Activated CD4-positive, alpha-beta T cell treated with anti-CD3 and anti-CD28 coated beads, Interleukin-2, Interleukin-4, amounts not matched to agents 100 ng/mL and 50 ng/mL, durations not matched to agents 16 hours and 8 hours (primary cell): ENCODE results near the gene RPS2.

Experiments used
- DNase-seq: peaks from one replicate; pipeline ENCODE4 v3.0.0-alpha.2; 2020; ENCODE audit warnings: low spot score

Gene RPS2

DNA sequence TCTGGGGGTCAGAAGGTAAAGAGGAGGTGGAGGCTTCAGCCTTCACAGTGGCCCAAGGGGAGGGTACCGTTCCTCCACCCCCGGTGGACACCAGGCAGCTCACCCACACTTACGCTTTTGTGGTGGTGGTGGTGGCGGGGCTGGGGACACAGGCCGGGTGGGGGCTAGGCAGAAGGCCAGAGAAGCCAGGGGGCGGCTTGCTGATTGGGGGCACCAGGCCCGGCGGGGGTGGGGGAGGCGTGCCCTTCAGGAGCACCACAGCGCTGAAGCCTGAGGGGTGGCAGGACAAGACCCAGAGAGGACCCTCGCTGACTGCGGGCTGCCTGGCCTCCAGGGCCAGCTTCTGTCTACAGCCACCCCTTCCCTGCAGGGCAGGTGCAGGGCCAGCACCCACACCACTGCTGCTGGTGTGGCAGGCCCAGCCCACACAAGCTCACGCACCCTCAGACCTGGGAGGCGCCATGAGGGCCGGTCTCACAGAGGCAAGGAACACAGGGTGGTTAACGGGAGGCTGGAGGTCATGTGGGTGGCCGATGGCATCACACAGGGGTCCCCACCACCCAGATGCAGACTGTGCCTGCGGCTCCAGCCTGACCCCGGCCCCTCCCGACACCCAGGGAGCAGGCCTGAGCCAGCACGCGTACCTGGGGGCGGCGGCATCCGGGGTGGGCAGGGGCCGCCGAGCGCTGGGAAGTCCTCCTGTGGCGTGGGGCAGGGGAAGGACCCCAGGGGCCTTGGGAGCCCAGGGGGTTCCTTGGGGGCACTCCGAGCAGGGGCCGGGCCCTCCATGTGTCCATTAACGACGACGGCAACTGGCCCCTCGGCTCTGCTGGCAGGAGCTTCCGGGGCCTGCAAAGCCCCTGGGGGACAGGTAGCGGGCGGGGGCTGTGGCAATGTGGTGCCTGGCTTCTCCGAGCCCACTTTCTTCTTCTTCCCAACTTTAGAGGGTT, 34.5 kb upstream of the RPS2 start:
- DNase-seq, result no peak

DNA sequence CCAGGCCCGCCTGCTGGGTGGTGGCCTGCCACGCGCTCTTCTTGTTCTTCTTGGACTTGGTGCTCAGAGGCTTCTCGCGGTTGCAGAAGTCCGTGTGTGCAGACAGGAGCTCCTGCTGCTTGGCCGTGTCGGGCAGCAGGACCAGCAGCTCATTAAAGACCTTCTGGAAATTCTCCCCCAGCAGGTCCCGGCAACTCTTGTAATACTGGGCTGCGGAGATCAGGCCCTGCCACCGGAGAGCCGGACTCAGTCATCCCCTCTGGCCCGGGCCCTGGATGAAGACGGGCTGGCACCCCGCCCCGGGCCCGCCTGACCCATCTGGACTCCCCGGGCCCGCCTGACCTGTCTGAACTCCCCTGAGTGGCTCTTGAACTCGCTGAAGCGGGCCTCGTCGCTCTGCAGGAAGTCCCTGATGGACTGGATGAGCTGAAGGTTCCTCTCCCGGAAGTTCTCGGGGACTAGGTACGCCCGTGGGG, 33.8 kb upstream of the RPS2 start:
- no peak for DNase-seq

DNA sequence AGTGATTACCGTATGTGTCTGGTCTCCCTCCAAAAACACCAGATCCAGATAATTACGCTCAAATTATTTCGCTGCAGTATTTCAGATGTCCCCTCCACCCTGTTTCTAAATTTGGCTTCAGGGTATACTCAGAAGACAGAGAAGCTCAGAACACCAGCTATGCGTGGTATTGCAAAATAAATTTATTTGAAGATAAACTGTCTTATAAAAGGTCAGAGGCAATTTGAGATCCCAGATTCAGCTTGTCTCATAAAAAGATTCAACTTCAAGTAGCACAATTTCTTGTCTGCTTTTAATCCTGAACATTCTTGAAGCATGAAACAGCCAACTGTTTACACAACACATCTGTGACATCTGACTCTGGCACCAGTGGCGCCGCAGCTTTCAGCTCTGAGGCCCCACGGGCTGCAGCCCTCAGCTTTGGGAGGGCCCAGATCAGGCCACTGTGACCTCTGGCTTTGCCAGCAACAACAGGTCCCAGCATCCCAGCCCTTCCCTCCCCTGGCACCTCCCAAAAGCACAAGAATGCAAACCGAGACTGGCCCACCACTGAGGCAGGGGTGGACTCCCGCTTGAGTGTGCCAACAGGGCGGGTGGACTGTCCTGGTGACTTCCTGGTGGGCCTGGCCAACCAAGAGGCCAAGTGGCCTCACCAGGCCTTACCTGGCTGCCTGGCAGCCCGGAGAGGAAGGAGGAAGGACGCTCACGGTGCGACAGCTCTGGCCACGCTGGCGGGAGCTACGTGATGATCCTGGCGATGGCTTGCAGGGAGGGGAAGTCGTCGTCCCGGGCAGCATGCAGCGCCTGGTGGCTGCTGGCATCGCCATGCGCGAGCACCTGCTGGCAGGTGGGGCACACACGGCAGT, 33.1 kb upstream of the RPS2 start:
- DNase-seq, result no peak

DNA sequence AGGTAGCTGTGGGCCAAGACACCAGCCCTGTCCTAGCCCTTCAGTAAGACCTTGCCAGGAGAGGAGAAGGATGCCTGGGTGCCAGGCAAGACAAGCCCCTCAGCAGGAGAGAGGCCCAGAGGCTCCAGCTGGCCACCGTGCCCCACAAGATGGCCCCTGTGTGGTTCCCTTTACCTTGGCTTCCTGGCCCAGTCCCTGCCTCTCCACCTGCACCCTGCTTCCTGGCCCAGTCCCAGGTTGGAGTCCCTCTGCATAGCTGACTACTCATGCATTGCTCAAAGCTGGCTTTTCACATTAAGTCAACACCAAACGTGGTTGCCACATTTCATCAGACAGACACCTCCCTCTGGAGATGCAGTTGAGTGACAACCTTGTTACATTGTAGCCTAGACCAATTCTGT, 29.1 kb upstream of the RPS2 start:
- DNase-seq, result peak; percentile 62

DNA sequence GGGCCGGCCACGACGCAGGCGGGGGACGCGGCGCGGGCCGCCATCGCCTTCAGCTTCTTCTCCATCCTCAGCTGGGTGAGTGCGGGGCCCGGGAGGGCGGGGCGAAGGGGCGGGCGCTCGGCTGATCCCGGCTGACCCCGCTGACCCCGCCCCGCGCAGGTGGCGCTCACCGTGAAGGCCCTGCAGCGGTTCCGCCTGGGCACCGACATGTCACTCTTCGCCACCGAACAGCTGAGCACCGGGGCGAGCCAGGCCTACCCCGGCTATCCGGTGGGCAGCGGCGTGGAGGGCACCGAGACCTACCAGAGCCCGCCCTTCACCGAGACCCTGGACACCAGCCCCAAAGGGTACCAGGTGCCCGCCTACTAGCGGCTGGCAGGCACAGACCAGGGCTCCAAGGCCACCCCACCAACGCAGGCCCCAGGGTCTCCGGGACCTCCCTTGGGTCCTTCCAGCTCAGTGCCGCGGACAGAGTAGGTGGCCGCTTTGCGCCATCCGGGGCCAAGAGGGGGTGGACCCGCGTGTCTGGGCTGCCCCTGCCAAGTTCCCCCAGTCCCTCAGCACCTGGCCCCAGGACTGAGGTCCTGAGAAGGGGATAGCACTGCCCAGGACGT, 28.2 kb upstream of the RPS2 start:
- no peak for DNase-seq

DNA sequence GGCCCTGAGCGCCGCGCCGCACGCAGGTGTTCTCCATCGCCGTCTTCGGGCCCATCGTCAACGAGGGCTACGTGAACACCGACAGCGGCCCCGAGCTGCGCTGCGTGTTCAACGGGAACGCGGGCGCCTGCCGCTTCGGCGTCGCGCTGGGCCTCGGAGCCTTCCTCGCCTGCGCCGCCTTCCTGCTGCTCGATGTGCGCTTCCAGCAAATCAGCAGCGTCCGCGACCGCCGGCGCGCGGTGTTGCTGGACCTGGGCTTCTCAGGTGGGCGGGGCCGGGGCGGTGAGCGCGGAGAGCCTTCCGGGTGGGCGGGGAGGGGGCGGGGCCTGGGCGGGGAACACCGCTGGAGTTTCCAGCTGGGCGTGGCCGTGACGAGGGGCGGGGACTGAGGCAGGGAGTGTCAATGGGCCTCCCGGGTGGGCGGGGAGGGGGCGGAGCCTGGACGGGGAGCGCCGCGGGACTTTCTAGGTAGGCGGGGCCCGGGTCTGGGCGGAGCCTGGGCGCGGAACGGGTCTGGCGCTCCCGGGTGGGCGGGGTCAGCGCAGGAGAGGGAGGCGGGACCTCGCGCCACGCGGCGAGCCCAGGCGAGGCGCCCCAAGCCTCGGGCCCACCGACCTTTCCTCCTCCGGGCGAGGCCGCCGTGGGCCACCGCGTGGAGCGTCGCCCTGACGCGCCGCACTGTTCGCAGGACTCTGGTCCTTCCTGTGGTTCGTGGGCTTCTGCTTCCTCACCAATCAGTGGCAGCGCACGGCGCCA, 27.5 kb upstream of the RPS2 start:
- DNase-seq, result peak; percentile 98

DNA sequence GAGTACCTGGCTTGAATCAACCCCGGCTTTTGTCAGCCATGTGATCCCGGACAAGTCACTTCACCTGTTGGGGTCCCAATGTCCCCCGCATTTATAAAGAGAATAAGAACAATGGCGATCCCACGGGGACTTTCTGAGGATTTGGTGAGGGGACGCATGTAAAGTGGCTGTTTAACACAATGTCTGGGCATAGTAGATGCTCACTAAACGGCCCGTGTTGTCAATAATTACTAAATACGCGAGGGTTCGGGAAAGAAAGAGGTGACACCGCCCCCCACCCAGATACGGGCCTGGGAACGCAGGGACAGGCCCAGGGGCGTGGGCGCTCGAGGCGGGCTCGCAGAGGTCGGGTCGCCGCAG, 26.9 kb upstream of the RPS2 start:
- DNase-seq, result no peak

DNA sequence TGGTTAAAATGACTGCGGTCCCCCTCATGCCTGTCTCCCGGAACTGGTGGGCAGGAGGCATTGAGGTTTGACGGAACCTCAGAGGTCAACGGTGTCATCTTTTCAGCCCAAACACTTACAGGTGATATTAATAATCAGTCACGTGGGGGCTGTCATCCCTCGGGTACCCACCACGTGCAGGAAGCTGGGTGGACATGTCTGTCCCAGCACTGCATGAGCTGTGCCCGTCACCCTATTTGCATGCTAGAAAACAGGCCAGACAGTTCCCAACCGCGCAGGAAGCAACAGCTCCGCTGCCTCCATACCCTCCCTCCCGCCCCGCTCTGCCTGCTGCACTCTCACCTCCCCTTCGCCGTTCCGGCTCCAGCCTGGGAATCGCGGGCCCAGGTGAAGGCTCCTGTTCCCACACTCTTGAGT, 26.5 kb upstream of the RPS2 start:
- no peak for DNase-seq

DNA sequence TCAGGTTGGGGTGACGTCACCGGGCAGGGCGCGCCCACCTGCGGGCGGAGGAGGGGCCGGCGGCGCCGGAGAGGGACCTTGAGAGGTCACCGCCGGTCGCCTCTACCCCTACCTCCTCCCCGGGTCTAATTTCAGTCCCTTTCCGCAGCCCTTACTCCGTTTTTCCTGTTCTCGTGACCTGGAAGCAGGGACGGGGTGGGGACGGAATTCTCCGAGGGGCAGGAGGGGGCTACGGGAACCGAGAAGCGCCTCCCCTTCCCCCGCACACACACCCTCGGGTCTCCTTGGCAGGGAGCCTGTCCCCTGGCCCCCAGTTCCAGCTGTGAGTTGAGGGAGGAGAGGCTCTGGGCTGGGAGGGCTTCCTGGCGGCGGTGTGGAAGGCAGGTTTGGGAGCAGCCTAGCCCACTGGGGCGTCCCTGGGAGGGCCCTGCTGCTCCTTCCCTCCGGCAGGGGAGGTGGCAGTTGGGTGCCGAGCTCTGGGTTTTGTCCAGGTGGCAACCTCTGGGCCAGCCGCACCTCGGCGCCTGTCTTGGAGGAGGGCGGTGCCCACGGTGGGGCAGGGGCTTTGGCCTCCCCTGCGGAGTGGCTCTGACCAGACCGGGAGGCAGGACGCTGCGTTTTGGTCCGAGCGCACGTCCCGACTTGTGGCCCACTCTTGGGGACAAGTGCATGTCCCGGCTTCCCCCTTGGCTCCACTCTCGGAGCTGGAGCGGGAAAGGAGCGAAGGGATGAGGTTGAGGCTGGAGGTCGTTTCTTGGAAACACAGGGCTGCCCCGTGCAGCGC, 25.9 kb upstream of the RPS2 start:
- no peak for DNase-seq

DNA sequence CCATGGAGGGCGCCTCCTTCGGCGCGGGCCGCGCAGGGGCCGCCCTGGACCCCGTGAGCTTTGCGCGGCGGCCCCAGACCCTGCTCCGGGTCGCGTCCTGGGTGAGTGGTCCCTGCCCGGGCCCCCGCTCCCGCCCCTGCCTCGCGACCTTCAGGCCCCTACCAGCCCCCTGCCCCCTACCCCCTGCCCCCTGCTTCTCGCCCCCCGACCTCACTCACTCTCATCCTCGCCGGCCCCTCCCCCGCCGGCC, 25.4 kb upstream of the RPS2 start:
- no peak for DNase-seq

DNA sequence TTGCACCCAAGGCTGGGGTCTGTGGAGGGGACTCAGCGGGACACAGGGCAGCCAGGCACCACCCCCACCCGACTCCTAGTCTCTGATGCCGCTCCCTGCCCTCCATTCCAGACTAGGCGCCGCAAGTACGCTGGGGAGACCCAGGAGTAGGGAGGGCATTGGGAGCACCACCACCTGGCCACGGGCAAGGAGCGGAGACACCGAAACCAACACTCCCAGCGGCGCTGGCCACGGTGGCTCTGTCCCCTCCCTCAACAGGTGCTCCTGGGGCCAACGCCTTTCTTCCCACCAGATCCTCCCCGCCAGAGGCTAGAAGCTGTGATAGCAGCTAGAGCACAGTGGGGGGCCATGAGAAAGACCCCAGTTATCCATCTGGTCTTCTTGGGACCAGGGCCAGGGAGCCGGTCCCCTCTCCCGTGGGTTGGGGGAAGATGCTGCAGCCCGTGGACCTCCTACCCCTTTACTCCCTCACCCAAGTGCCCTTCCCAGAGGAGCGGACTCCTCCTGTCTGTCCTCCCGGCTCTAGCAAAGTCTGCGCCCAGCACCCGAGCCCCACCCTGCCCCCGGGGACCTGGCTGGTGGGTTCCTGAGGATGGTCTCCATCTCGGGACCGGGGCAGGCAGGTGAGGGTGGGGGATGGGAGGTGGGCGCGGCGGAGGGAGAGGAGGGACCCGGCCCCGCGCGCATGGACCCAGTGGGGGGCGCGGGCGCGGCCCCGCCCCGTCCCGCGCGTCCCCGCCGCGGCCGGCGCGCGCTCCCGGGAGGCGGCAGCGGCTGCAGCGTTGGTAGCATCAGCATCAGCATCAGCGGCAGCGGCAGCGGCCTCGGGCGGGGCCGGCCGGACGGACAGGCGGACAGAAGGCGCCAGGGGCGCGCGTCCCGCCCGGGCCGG, 24.8 kb upstream of the RPS2 start, which contains the start of gene SYNGR3:
TSS of gene SYNGR3 (plus strand) at position 762 of the 892 bp plus-strand sequence. CDS start 133 bp downstream, outside the sequence.
- no peak for DNase-seq

DNA sequence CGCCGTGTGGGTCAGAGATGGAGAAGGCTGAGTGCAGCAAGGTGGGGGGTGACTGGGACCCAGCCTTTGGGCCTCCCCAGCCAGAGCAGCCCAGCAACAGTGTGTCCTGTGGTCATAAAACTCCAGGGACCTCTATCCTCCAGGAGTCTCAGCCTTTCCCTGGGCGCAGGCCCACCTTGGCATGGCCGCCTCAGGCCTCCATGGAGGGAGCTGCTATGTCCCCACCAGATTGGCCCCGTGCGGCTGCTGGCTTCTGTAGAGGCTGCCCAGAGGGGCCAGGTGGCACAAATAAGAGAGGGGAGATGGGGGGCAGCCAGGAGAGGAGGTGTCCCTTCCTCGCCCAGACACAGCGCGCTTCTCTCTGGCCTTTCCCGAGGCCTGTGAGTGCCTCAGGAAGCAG, 22.6 kb upstream of the RPS2 start:
- no peak for DNase-seq

DNA sequence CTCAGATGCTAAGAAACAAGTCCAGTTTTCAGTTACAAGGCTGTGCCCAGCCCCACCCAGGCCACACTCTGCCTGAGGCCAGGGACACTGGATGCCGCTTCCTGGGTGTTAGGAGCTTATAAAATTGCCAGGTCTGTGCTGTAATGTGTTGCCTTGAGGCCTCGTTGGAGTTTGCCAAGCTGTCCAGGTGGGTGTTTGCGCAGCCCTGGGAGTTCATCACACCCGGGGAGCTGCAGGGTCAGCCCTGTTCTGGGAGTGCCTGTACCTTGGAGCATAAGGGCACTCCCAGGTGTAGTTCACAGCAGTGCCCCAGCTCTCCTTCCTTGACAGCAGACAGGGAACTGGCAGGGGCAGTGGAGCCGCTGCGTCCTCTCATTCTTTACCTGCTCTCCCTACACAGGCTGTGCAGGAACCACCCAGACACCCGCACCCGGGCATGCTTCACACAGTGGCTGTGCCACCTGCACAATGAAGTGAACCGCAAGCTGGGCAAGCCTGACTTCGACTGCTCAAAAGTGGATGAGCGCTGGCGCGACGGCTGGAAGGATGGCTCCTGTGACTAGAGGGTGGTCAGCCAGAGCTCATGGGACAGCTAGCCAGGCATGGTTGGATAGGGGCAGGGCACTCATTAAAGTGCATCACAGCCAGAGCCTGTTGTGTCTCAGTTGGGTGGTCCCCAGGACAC, 21.0 kb upstream of the RPS2 start:
- DNase-seq, result no peak

DNA sequence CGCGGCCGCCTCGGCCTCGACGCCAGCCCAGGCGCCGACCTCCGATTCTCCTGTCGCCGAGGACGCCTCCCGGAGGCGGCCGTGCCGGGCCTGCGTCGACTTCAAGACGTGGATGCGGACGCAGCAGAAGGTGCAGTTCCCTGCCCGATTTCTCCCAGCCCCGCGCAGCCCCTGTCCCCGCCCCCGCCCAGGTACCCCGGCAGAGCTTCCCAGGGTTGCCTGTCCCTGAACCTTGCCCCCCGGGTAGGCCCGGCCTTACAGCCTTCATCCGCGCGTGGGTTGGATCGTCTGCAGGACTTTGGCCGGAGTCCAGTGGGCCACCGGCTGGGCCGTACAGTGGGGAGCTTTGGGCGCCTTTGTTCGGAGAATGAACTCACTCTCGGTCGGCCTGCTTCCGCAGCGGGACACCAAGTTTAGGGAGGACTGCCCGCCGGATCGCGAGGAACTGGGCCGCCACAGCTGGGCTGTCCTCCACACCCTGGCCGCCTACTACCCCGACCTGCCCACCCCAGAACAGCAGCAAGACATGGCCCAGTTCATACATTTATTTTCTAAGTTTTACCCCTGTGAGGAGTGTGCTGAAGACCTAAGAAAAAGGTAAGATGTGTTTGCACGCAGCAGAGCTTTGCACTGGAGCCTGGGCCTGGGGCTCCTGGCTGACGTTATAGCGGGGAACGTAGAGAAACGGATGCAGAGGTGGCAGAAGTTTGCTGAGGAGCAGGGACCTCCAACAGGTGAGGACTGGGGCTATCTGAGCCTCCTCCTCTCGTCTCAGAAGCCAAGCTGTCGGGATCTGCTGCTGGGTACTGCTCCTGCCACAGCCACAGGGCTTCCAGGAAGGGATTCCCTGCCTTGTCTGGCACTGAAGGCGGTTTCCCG, 20.0 kb upstream of the RPS2 start:
- no peak for DNase-seq

DNA sequence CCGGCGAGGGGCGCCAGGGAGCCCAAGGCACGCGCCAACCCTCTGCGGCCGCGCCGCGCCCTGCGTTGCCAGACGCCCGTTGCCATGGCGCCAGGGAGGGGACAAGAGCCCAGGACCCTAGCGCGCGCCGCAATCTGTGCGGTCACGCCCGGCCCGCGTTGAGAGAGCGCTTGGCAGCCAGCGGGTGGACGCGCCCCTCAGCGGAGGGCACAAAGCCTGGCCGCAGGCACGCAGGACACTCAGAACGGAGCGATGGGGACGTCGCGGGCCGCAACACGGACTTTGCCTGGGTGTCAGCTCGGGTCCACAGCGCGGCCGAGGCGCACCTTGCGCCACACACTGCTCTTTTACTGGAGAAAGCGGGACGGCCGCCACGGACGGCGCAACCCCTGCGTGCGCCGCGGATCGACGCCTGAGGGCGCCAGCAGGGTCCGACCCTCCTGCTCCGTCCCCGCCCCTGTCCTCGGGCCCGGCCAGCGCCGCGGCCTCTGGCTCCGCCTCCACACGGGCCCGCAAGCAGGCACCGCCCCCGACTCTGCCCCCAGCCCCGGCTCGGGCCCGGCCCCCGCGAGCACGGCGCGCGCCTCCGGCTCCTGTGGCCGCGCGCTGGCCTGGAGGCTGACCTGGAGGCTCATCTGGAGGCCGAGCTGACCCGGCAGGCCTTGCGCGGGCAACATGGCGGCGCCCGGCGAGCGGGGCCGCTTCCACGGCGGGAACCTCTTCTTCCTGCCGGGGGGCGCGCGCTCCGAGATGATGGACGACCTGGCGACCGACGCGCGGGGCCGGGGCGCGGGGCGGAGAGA, 19.1 kb upstream of the RPS2 start, which contains the start of gene GFER:
TSS of gene GFER (plus strand) at position 650 of the 803 bp plus-strand sequence. CDS start at position 676, 26 bp downstream.
- DNase-seq, result peak; percentile 86

DNA sequence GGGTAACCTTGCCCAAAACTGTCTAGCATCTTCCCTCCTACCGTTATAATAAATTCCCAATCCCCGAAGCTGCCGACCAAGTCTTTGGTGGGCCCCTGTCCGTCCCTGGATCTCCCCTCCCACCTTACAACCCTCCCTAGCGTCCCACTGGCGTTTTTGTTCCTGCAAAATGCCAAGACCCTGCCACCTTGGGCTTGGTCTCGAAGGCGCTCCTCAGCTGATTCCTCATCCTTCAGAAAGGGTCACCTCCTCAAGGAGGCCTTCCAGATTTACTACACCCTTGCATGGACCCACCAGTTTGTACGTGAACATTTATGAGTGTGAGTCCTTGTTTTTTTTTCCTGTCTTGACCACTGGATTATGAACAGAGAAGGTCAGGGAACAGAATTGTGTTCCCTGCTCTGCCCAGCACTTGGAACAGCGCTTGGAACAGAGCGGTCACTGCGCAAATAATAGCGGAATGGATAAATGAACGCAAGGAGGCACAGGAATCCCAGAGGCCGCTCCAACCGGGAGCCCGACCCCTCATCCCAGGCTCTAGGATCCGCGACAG, 18.4 kb upstream of the RPS2 start:
- no peak for DNase-seq

DNA sequence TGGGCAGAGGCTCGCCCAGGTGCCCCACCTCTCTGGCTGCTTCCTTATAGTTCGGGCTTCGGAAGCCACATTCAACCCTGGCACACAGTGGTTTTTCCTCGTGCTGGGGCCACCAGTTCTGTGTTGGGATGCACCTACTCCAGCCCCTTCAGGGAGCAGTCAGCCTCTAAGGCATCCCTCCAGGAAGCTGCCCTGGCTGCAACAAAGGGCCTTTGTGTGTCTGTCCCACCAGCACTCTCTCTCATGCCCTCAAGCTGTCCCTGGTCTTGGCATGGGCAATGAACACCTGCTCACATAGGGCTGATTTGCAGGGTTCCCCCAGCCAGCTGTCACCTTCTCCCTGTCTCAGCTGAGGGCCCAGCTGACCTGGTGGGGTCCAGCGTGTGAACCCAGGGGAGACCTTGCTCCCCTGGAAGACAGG, 17.4 kb upstream of the RPS2 start:
- DNase-seq, result no peak
